Activated naive CD8-positive, alpha-beta T cell treated with anti-CD3 and anti-CD28 coated beads, Interleukin-2, amount 10 ng/mL, durations not matched to agents 7 days and 5 days (primary cell): ENCODE results near the gene NFKB2. TPM values are rescaled to one million over a fixed set of nuclear protein-coding genes. Genes with fewer than 3 reads are reported as not detected.

Experiments used
- ATAC-seq: fragments of 150-1000 bp; cut with Tn5 transposase; one replicate; pipeline ENCODE4 v1.10.0; 2021; ENCODE audit warnings: low read depth, moderate library complexity
- POLR2A ChIA-PET: fragments of 350-600 bp; sonication (Branson Sonifier 250); formaldehyde crosslinking; loops from one replicate; lab custom pipeline; 2021; ENCODE audit warnings: antibody characterized with exemption; lab: Charles Lee
- DNase-seq: peaks from one replicate; pipeline ENCODE4 v3.0.0; 2021
- H3K27ac Mint-ChIP-seq: one replicate; pipeline ENCODE4 v1.8.0; 2022; ENCODE audit warnings: mild to moderate bottlenecking, mixed read lengths
- H3K27me3 Mint-ChIP-seq: one replicate; pipeline ENCODE4 v1.8.0; 2022; ENCODE audit warnings: mild to moderate bottlenecking, moderate library complexity, mixed read lengths
- H3K36me3 Mint-ChIP-seq: one replicate; pipeline ENCODE4 v1.8.0; 2021; ENCODE audit warnings: mild to moderate bottlenecking, mixed read lengths
- H3K4me1 Mint-ChIP-seq: one replicate; pipeline ENCODE4 v1.8.0; 2021; ENCODE audit warnings: mixed read lengths
- H3K4me3 Mint-ChIP-seq: one replicate; pipeline ENCODE4 v1.8.0; 2022; ENCODE audit warnings: mild to moderate bottlenecking, moderate library complexity, mixed read lengths
- H3K9me3 Mint-ChIP-seq: one replicate; pipeline ENCODE4 v1.8.0; 2021; ENCODE audit warnings: mixed read lengths
- total RNA-seq, 2 experiments: library from RNA; stranded (reverse); gene quantifications; one replicate each; pipeline ENCODE4 v1.2.3, GENCODE V29; 2021

Gene NFKB2
- total RNA-seq, 2 experiments from 2014 or later: 103 to 104 TPM

GRCh38 chr10:102435133-102435497 lies 39.6 kb downstream of the NFKB2 start:
- Mint-ChIP-seq H3K27me3 (no peaks in the 10 kb centered on the region), H3K4me1 (peaks cover 43% of the 10 kb centered on the region), H3K4me3 (peak overlapping the region; percentile 90), H3K27ac (peak overlapping the region; percentile 91), H3K36me3 (peaks cover 19% of the 10 kb centered on the region), H3K9me3 (no peaks in the 10 kb centered on the region)
- POLR2A ChIA-PET: interaction anchor here (0.6 to 8.3 kb wide), 8 partner anchors 13 to 175 kb away, joined by 3 to 163 read pairs (median 8); partner anchors contain the start of genes C10orf95, FBXL15 and NFKB2
- no peak for ATAC-seq
- DNase-seq: no peak

GRCh38 chr10:102435529-102436233 lies 40.2 kb downstream of the NFKB2 start:
- DNase-seq: peak; percentile 69
- Mint-ChIP-seq H3K27ac (peak overlapping the region; percentile 91), H3K36me3 (peaks cover 17% of the 10 kb centered on the region), H3K4me1 (peaks cover 44% of the 10 kb centered on the region), H3K27me3 (no peaks in the 10 kb centered on the region), H3K4me3 (peak overlapping the region; percentile 90), H3K9me3 (no peaks in the 10 kb centered on the region)
- POLR2A ChIA-PET: interaction anchor here (0.9 to 8.3 kb wide), 10 partner anchors 13 to 190 kb away, joined by 3 to 163 read pairs (median 4); partner anchors contain the start of genes C10orf95, FBXL15, GBF1 and NFKB2
- ATAC-seq: peak; percentile 34

GRCh38 chr10:102436312-102436711 lies 40.8 kb downstream of the NFKB2 start:
- POLR2A ChIA-PET: interaction anchor here (1.0 to 8.3 kb wide), 7 partner anchors 14 to 191 kb away, joined by 3 to 163 read pairs (median 14); partner anchors contain the start of genes C10orf95, FBXL15, GBF1 and NFKB2
- ATAC-seq: no peak
- H3K9me3 Mint-ChIP-seq: no peaks in the 10 kb centered on the region
- H3K4me3 Mint-ChIP-seq: peak overlapping the region; percentile 90
- peak overlapping the region; percentile 91 for H3K27ac Mint-ChIP-seq
- H3K4me1 Mint-ChIP-seq: peaks cover 46% of the 10 kb centered on the region
- DNase-seq: no peak
- no peaks in the 10 kb centered on the region for H3K27me3 Mint-ChIP-seq
- peaks cover 17% of the 10 kb centered on the region for H3K36me3 Mint-ChIP-seq

- Mint-ChIP-seq H3K4me3 (peak overlapping the region; percentile 90), H3K36me3 (peaks cover 15% of the 10 kb centered on the region), H3K27ac (peak overlapping the region; percentile 63), H3K9me3 (no peaks in the 10 kb centered on the region), H3K4me1 (peaks cover 45% of the 10 kb centered on the region), H3K27me3 (no peaks in the 10 kb centered on the region)
- ATAC-seq (no peak), DNase-seq (no peak)
- POLR2A ChIA-PET: interaction anchor here (0.7 to 8.3 kb wide), 5 partner anchors 13 to 36 kb away, joined by 3 to 163 read pairs (median 18); partner anchors contain the start of genes C10orf95 and FBXL15
Measured at GRCh38 chr10:102437515-102437914, 42.0 kb downstream of the NFKB2 start.

- H3K36me3 Mint-ChIP-seq: peaks cover 15% of the 10 kb centered on the region
- DNase-seq (no peak), ATAC-seq (no peak)
- H3K4me3 Mint-ChIP-seq: peak overlapping the region; percentile 90
- no peaks in the 10 kb centered on the region for H3K9me3 Mint-ChIP-seq
- H3K4me1 Mint-ChIP-seq: peaks cover 43% of the 10 kb centered on the region
- POLR2A ChIA-PET: interaction anchor here (0.9 to 2.0 kb wide), 3 partner anchors 12 to 25 kb away, joined by 3 to 10 read pairs (median 4); partner anchors contain the start of gene C10orf95
- H3K27ac Mint-ChIP-seq: no peak overlapping the region
- no peaks in the 10 kb centered on the region for H3K27me3 Mint-ChIP-seq
Measured at GRCh38 chr10:102438374-102438773, 42.9 kb downstream of the NFKB2 start.

- H3K36me3 Mint-ChIP-seq: peaks cover 7% of the 10 kb centered on the region
- no peak overlapping the region for H3K4me3 Mint-ChIP-seq
- no peak overlapping the region for H3K27ac Mint-ChIP-seq
- DNase-seq (no peak), ATAC-seq (no peak)
- POLR2A ChIA-PET: interaction anchor here (0.6 to 1.5 kb wide), 3 partner anchors 12 to 209 kb away, joined by 3 to 4 read pairs (median 4); partner anchors contain the start of gene CUEDC2
- H3K9me3 Mint-ChIP-seq: no peaks in the 10 kb centered on the region
- H3K4me1 Mint-ChIP-seq: peaks cover 21% of the 10 kb centered on the region
- H3K27me3 Mint-ChIP-seq: no peaks in the 10 kb centered on the region
Measured at GRCh38 chr10:102444851-102445250, 49.3 kb downstream of the NFKB2 start.

- POLR2A ChIA-PET: interaction anchor here (0.6 to 6.6 kb wide), 18 partner anchors 7 to 767 kb away, joined by 3 to 163 read pairs (median 5); partner anchors contain the start of genes ACTR1A, ARL3, CUEDC2 and FBXL15
- ATAC-seq (peak; percentile 55), DNase-seq (peak; percentile 78)
- Mint-ChIP-seq H3K4me1 (peaks cover 24% of the 10 kb centered on the region), H3K36me3 (peaks cover 14% of the 10 kb centered on the region), H3K27me3 (no peaks in the 10 kb centered on the region), H3K9me3 (no peaks in the 10 kb centered on the region), H3K4me3 (peak overlapping the region; percentile 94), H3K27ac (peak overlapping the region; percentile 93)
Measured at GRCh38 chr10:102449321-102450123, 54.0 kb downstream of the NFKB2 start.

- no peak for DNase-seq
- Mint-ChIP-seq H3K27ac (peak overlapping the region; percentile 93), H3K9me3 (no peaks in the 10 kb centered on the region), H3K36me3 (peaks cover 9% of the 10 kb centered on the region), H3K4me3 (peak overlapping the region; percentile 94), H3K4me1 (peaks cover 28% of the 10 kb centered on the region), H3K27me3 (no peaks in the 10 kb centered on the region)
- POLR2A ChIA-PET: interaction anchor here (0.5 to 6.6 kb wide), 22 partner anchors 8 to 767 kb away, joined by 3 to 163 read pairs (median 5); partner anchors contain the start of genes ACTR1A, ARL3, CUEDC2 and FBXL15
- no peak for ATAC-seq
Measured at GRCh38 chr10:102450124-102450373, 54.5 kb downstream of the NFKB2 start.

GRCh38 chr10:102450374-102451104 lies 55.0 kb downstream of the NFKB2 start:
- H3K4me3 Mint-ChIP-seq: peak overlapping the region; percentile 94
- peak overlapping the region; percentile 93 for H3K27ac Mint-ChIP-seq
- ATAC-seq (peak; percentile 83), DNase-seq (peak; percentile 95)
- H3K9me3 Mint-ChIP-seq: no peaks in the 10 kb centered on the region
- H3K27me3 Mint-ChIP-seq: no peaks in the 10 kb centered on the region
- POLR2A ChIA-PET: interaction anchor here (0.5 to 6.6 kb wide), 23 partner anchors 8 to 768 kb away, joined by 3 to 163 read pairs (median 5); partner anchors contain the start of genes ACTR1A, ARL3, CUEDC2 and FBXL15
- peaks cover 11% of the 10 kb centered on the region for H3K36me3 Mint-ChIP-seq
- H3K4me1 Mint-ChIP-seq: peaks cover 31% of the 10 kb centered on the region

- Mint-ChIP-seq H3K27ac (peak within 1 kb of the TSS; percentile 82), H3K9me3 (no peaks in the 10 kb centered on the region), H3K4me1 (peaks cover 31% of the 10 kb centered on the region), H3K4me3 (peak within 1 kb of the TSS; percentile 94), H3K36me3 (peaks cover 15% of the 10 kb centered on the region), H3K27me3 (no peaks in the 10 kb centered on the region)
- DNase-seq (peak; percentile 49), ATAC-seq (no peak)
- POLR2A ChIA-PET: interaction anchor here (0.5 to 6.6 kb wide), 17 partner anchors 8 to 262 kb away, joined by 3 to 163 read pairs (median 6); partner anchors contain the start of genes ACTR1A, CUEDC2, FBXL15 and NFKB2
Measured at GRCh38 chr10:102451105-102451969, 55.8 kb downstream of the NFKB2 start, which contains the start of gene C10orf95. C10orf95 (minus strand) TSS chr10:102451543; CDS start chr10:102451093, 450 bp downstream.
